HUES64 (cell line): ENCODE results near the gene PASK.

Experiments used
- H3K27ac ChIP-seq: 2 replicates; pipeline ENCODE4 v1.7.0; 2013; ENCODE audit warnings: low read depth, low read length, inconsistent platforms
- H3K27me3 ChIP-seq: 2 replicates; pipeline ENCODE4 v1.6.1; 2013; ENCODE audit warnings: mild to moderate bottlenecking, low read length; ENCODE audit not compliant: insufficient read depth
- H3K36me3 ChIP-seq: 2 replicates; pipeline ENCODE4 v1.6.1; 2013; ENCODE audit warnings: mild to moderate bottlenecking, low read length; ENCODE audit not compliant: insufficient read depth
- H3K4me1 ChIP-seq: 2 replicates; pipeline ENCODE4 v1.6.1; 2013; ENCODE audit warnings: mild to moderate bottlenecking, low read length, moderate library complexity; ENCODE audit not compliant: insufficient read depth
- H3K4me3 ChIP-seq: 2 replicates; pipeline ENCODE4 v1.5.1; 2013; ENCODE audit warnings: mild to moderate bottlenecking, low read length, moderate library complexity
- H3K9ac ChIP-seq: 2 replicates; pipeline ENCODE4 v1.6.1; 2013; ENCODE audit warnings: mild to moderate bottlenecking, low read depth, low read length
- H3K9me3 ChIP-seq: 2 replicates; pipeline ENCODE4 v1.6.1; 2013; ENCODE audit warnings: low read depth, low read length; ENCODE audit not compliant: insufficient read depth
- WGBS: fragments of 150-250, 120-280 bp; methylation state at CpG from one replicate; pipeline ENCODE4 v1.1.7; 2013; ENCODE audit warnings: missing lambda C conversion rate; 5-methylcytosine and 5-hydroxymethylcytosine counted together

Gene PASK

GRCh38 chr2:241135737-241136136 lies 13.5 kb downstream of the PASK start:
- Histone ChIP-seq H3K36me3 (peaks cover 73% of the 10 kb centered on the region), H3K4me3 (no peak overlapping the region), H3K27ac (no peak overlapping the region), H3K4me1 (no peaks in the 10 kb centered on the region), H3K27me3 (no peaks in the 10 kb centered on the region), H3K9ac (no peak overlapping the region), H3K9me3 (no peaks in the 10 kb centered on the region)
- WGBS: 93% methylated on average over 9 of the region's 9 CpGs

GRCh38 chr2:241134711-241135110 lies 14.6 kb downstream of the PASK start:
- peaks cover 72% of the 10 kb centered on the region for H3K36me3 ChIP-seq
- 93% methylated on average over 7 of the region's 7 CpGs for WGBS

GRCh38 chr2:241133436-241133820 lies 15.8 kb downstream of the PASK start:
- H3K9me3 ChIP-seq: no peaks in the 10 kb centered on the region
- no peak overlapping the region for H3K4me3 ChIP-seq
- H3K27ac ChIP-seq: no peak overlapping the region
- no peaks in the 10 kb centered on the region for H3K4me1 ChIP-seq
- 96% methylated on average over 10 of the region's 10 CpGs for WGBS
- peaks cover 66% of the 10 kb centered on the region for H3K36me3 ChIP-seq
- H3K27me3 ChIP-seq: no peaks in the 10 kb centered on the region
- H3K9ac ChIP-seq: no peak overlapping the region

More at GRCh38 chr2:241134711-241135110, 14.6 kb downstream of the PASK start:
- H3K9ac ChIP-seq: no peak overlapping the region
- no peak overlapping the region for H3K27ac ChIP-seq
- no peaks in the 10 kb centered on the region for H3K4me1 ChIP-seq
- H3K27me3 ChIP-seq: no peaks in the 10 kb centered on the region
- no peaks in the 10 kb centered on the region for H3K9me3 ChIP-seq
- H3K4me3 ChIP-seq: no peak overlapping the region

GRCh38 chr2:241132538-241133435 lies 16.5 kb downstream of the PASK start:
- H3K4me3 ChIP-seq: no peak overlapping the region
- no peak overlapping the region for H3K9ac ChIP-seq
- WGBS: 94% methylated on average over 14 of the region's 14 CpGs
- H3K27me3 ChIP-seq: no peaks in the 10 kb centered on the region
- H3K4me1 ChIP-seq: no peaks in the 10 kb centered on the region
- H3K36me3 ChIP-seq: peaks cover 60% of the 10 kb centered on the region
- no peaks in the 10 kb centered on the region for H3K9me3 ChIP-seq
- no peak overlapping the region for H3K27ac ChIP-seq

- no peak overlapping the region for H3K4me3 ChIP-seq
- H3K9me3 ChIP-seq: no peaks in the 10 kb centered on the region
- no peak overlapping the region for H3K9ac ChIP-seq
- peaks cover 53% of the 10 kb centered on the region for H3K36me3 ChIP-seq
- no peak overlapping the region for H3K27ac ChIP-seq
- H3K4me1 ChIP-seq: no peaks in the 10 kb centered on the region
- WGBS: 95% methylated on average over 7 of the region's 7 CpGs
- H3K27me3 ChIP-seq: no peaks in the 10 kb centered on the region
Observed at GRCh38 chr2:241131531-241131930, 17.7 kb downstream of the PASK start.

- H3K9me3 ChIP-seq: no peaks in the 10 kb centered on the region
- no peak overlapping the region for H3K4me3 ChIP-seq
- 95% methylated on average over 16 of the region's 16 CpGs for WGBS
Observed at GRCh38 chr2:241130316-241130715, 19.0 kb downstream of the PASK start.

GRCh38 chr2:241129086-241129871 lies 20.0 kb downstream of the PASK start:
- no peaks in the 10 kb centered on the region for H3K27me3 ChIP-seq
- no peaks in the 10 kb centered on the region for H3K4me1 ChIP-seq
- H3K36me3 ChIP-seq: peaks cover 44% of the 10 kb centered on the region
- no peak overlapping the region for H3K4me3 ChIP-seq
- no peak overlapping the region for H3K9ac ChIP-seq
- WGBS: 93% methylated on average over 12 of the region's 12 CpGs
- H3K9me3 ChIP-seq: no peaks in the 10 kb centered on the region
- no peak overlapping the region for H3K27ac ChIP-seq

More at GRCh38 chr2:241130316-241130715, 19.0 kb downstream of the PASK start:
- Histone ChIP-seq H3K27ac (no peak overlapping the region), H3K27me3 (no peaks in the 10 kb centered on the region), H3K9ac (no peak overlapping the region), H3K4me1 (no peaks in the 10 kb centered on the region), H3K36me3 (peaks cover 50% of the 10 kb centered on the region)

- Histone ChIP-seq H3K27ac (no peak overlapping the region), H3K4me3 (no peak overlapping the region), H3K27me3 (no peaks in the 10 kb centered on the region), H3K4me1 (no peaks in the 10 kb centered on the region), H3K36me3 (peaks cover 49% of the 10 kb centered on the region), H3K9ac (no peak overlapping the region), H3K9me3 (no peaks in the 10 kb centered on the region)
- 96% methylated on average over 8 of the region's 8 CpGs for WGBS
Observed at GRCh38 chr2:241128266-241128665, 21.0 kb downstream of the PASK start.

- whole genome bisulfite sequencing: 95% methylated on average over 18 of the region's 18 CpGs
- no peak overlapping the region for H3K4me3 ChIP-seq
- no peaks in the 10 kb centered on the region for H3K9me3 ChIP-seq
- no peak overlapping the region for H3K9ac ChIP-seq
- peaks cover 49% of the 10 kb centered on the region for H3K36me3 ChIP-seq
- no peaks in the 10 kb centered on the region for H3K27me3 ChIP-seq
- no peak overlapping the region for H3K27ac ChIP-seq
- no peaks in the 10 kb centered on the region for H3K4me1 ChIP-seq
Observed at GRCh38 chr2:241126771-241127202, 22.5 kb downstream of the PASK start.

- Histone ChIP-seq H3K4me1 (no peaks in the 10 kb centered on the region), H3K36me3 (peaks cover 52% of the 10 kb centered on the region), H3K4me3 (no peak overlapping the region), H3K9ac (no peak overlapping the region), H3K27ac (no peak overlapping the region), H3K27me3 (no peaks in the 10 kb centered on the region), H3K9me3 (no peaks in the 10 kb centered on the region)
- WGBS: 95% methylated on average over 21 of the region's 21 CpGs
Observed at GRCh38 chr2:241126201-241126611, 23.1 kb downstream of the PASK start.

GRCh38 chr2:241125626-241126025 lies 23.6 kb downstream of the PASK start:
- H3K9me3 ChIP-seq: no peaks in the 10 kb centered on the region

More at GRCh38 chr2:241125626-241126025, 23.6 kb downstream of the PASK start:
- Histone ChIP-seq H3K4me3 (no peak overlapping the region), H3K36me3 (peaks cover 55% of the 10 kb centered on the region), H3K9ac (no peak overlapping the region), H3K4me1 (no peaks in the 10 kb centered on the region), H3K27me3 (no peaks in the 10 kb centered on the region), H3K27ac (no peak overlapping the region)
- WGBS: 97% methylated on average over 13 of the region's 13 CpGs
